OCI-LY7 (cell line): Measurements from ENCODE around the gene HLF.

Source experiments
- CTCF ChIP-seq: fragments of 200-600 bp; sonication (generic); conservative IDR thresholded peaks from 2 replicates; pipeline ENCODE4 v1.5.1; 2014; ENCODE audit warnings: mild to moderate bottlenecking, antibody characterized with exemption, low read length, moderate library complexity, mixed read lengths
- EZH2phosphoT487 ChIP-seq: fragments of 200-600 bp; sonication (generic); IDR thresholded peaks from 2 replicates; pipeline ENCODE4 v1.6.1; 2018; ENCODE audit warnings: low read depth, borderline replicate concordance, mild to moderate bottlenecking, mixed run types, antibody characterized with exemption, low read length, moderate library complexity, mixed read lengths

- TF ChIP-seq CTCF (no peak), EZH2phosphoT487 (no peak)
These were observed 43.1 kb downstream of the HLF start for GRCh38 chr17:55307879-55308278.
